Adrenal gland (tissue), 12 donors: ENCODE data around the gene SBK2. TPM values are rescaled to one million over a fixed set of nuclear protein-coding genes. Genes with fewer than 3 reads are reported as not detected.

ENCODE experiments used
- DNase-seq, 7 donors: peaks; one replicate each; pipeline ENCODE4 v3.0.0-alpha.2; 2019 to 2020
- H3K27ac ChIP-seq, 5 donors: fragments of 200-600 bp; sonication (generic) in 4 of 5; 1 replicate in 3 of 5; 2 replicates in 2 of 5; pipeline versions ENCODE4 v1.5.1 to v1.8.0; 2016 to 2020; ENCODE audit warnings: mild to moderate bottlenecking in 1 of 5
- H3K27me3 ChIP-seq: fragments of 200-600 bp; 2 replicates; pipeline ENCODE4 v1.8.0; 2021
- H3K36me3 ChIP-seq, 2 donors: fragments of 200-600 bp; replicated peaks in 1 of 2; 1 replicate in 1 of 2; 2 replicates in 1 of 2; pipeline versions ENCODE4 v1.5.1 to v1.8.0; 2018 to 2022
- H3K4me1 ChIP-seq, 2 donors: fragments of 200-600 bp; replicated peaks in 1 of 2; 1 replicate in 1 of 2; 2 replicates in 1 of 2; pipeline versions ENCODE4 v1.5.1 to v1.8.0; 2018 to 2021
- H3K4me3 ChIP-seq, 4 donors: fragments of 200-600 bp; sonication (generic) in 3 of 4; one replicate each; pipeline ENCODE4 v1.5.1; 2016 to 2018
- H3K9me3 ChIP-seq, 3 donors: fragments of 200-600 bp; sonication (generic) in 1 of 3; replicated peaks in 1 of 3; 1 replicate in 2 of 3; 2 replicates in 1 of 3; pipeline versions ENCODE4 v1.5.1 to v1.8.0; 2016 to 2021
- POLR2A ChIP-seq, 2 donors: fragments of 450-650 bp; IDR thresholded peaks; one replicate each; pipeline ENCODE4 v1.6.1; 2017; ENCODE audit warnings: antibody characterized with exemption in 2 of 2, mild to moderate bottlenecking in 2 of 2, moderate library complexity in 1 of 2
- WGBS, 4 donors: extraction: QIAGEN DNeasy Blood & Tissue Kit in 2 of 4; methylation state at CpG; one replicate each; pipeline versions ENCODE4 v1.1.5 to v1.1.7; 2013 to 2017; 5-methylcytosine and 5-hydroxymethylcytosine counted together
- intact Hi-C, 2 donors: fragments of 100-400 bp; cut with DNase I; formaldehyde crosslinking; loops; one replicate each; pipeline versions ENCODE4 v1.14.1 to v1.15.0; 2022 to 2023
- polyA plus RNA-seq, 3 donors: library from polyadenylated mRNA; stranded (reverse); fragments of 200-250 nt in 2 of 3; fragments of 350-450 nt in 1 of 3; fragmentation: Illumina TruSeq in 1 of 3; extraction: RNeasy Lipid Tissue Mini Kit (QIAGEN cat#74804) in 1 of 3; gene quantifications; one replicate each; pipeline ENCODE4 v1.2.3, GENCODE V29; 2013 to 2014
- total RNA-seq, 9 donors: library from RNA; depleted of rRNA in 4 of 9; stranded (reverse); fragments of >200 nt in 4 of 9; fragments of 120-200 nt in 1 of 9; fragmentation: NEBNext Ultra II Directional in 1 of 9; extraction: Animal tissue kit (Norgen Biotek cat#: 25700) in 1 of 9; gene quantifications; one replicate each; pipeline versions ENCODE4 v1.1.0 to v1.2.4, GENCODE V29; 2013 to 2023
- TF ChIP-seq, protein P1 (sequence below), 6 experiments: fragments of 450-650 bp in 4 of 6; fragments of 200-600 bp in 2 of 6; sonication (generic) in 1 of 6; IDR thresholded peaks; 1 replicate in 5 of 6; 2 replicates in 1 of 6; pipeline versions ENCODE4 v1.5.1 to v1.8.0; 2016 to 2021; ENCODE audit warnings: antibody characterized with exemption in 6 of 6, mild to moderate bottlenecking in 2 of 6, moderate library complexity in 1 of 6
- donor health status: healthy with polysubstance abuse.
- donor health status: Bipolar disorder and iron deficiency.
- donor health status: DM: yes; HTN: yes; CAD: no.
- donor health status: DM: no; HTN: no; CAD: no.
- donor health status: DM: no; HTN: no; CAD: no.
- donor health status: DM: yes; HTN: yes; CAD: no.

Gene SBK2
- total and polyA plus RNA-seq, 12 donors: not detected

GRCh38 chr19:55554741-55555152 is 17.8 kb upstream of the SBK2 start:
- TF ChIP-seq POLR2A (IDR thresholded peaks at IDR 0.05): no peak
- TF ChIP-seq, protein P1, sequence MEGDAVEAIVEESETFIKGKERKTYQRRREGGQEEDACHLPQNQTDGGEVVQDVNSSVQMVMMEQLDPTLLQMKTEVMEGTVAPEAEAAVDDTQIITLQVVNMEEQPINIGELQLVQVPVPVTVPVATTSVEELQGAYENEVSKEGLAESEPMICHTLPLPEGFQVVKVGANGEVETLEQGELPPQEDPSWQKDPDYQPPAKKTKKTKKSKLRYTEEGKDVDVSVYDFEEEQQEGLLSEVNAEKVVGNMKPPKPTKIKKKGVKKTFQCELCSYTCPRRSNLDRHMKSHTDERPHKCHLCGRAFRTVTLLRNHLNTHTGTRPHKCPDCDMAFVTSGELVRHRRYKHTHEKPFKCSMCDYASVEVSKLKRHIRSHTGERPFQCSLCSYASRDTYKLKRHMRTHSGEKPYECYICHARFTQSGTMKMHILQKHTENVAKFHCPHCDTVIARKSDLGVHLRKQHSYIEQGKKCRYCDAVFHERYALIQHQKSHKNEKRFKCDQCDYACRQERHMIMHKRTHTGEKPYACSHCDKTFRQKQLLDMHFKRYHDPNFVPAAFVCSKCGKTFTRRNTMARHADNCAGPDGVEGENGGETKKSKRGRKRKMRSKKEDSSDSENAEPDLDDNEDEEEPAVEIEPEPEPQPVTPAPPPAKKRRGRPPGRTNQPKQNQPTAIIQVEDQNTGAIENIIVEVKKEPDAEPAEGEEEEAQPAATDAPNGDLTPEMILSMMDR (IDR thresholded peaks at IDR 0.05): no peak
- Histone ChIP-seq H3K4me3 (no peak overlapping the region), H3K9me3 (no peaks in the 10 kb centered on the region), H3K36me3 (no peaks in the 10 kb centered on the region), H3K4me1 (no peaks in the 10 kb centered on the region), H3K27me3 (peaks cover 23% of the 10 kb centered on the region), H3K27ac (no peak overlapping the region)
- intact Hi-C loops: no loop called here
- DNase-seq: no peak
- WGBS, 4 donors: 58 to 75% (median 70%) methylated on average over 7 to 8 of the region's 8 CpGs

DNA sequence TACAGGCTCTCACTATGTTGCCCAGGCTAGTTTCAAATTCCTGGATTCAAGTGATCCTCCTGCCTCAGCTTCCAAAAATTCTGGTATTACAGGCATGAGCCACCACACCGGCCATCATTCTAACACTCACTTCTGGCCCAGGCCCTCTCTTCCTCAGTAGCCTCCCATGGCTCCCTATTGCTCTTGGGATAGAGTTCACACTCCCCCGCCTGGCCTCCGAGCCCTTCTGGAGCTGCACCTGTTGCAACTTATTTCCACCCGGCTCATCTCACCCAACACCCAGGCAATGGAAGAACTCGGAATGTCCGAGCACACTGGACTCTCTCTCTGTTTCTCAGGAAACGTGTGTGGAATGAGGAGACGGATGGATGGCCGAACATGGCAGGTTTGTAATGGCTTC is 17.4 kb upstream of the SBK2 start:
- Histone ChIP-seq H3K4me3 (no peak overlapping the region), H3K36me3 (no peaks in the 10 kb centered on the region), H3K9me3 (no peaks in the 10 kb centered on the region), H3K4me1 (no peaks in the 10 kb centered on the region), H3K27ac (no peak overlapping the region), H3K27me3 (peaks cover 25% of the 10 kb centered on the region)
- TF ChIP-seq POLR2A (IDR thresholded peaks at IDR 0.05): no peak
- TF ChIP-seq, protein P1 (IDR thresholded peaks at IDR 0.05): no peak
- WGBS, 4 donors: 85 to 90% (median 87%) methylated on average over 9 of the region's 9 CpGs
- DNase-seq: no peak
- intact Hi-C loops: no loop called here

GRCh38 chr19:55553217-55554182 is 16.6 kb upstream of the SBK2 start:
- Histone ChIP-seq H3K9me3 (no peaks in the 10 kb centered on the region), H3K4me1 (no peaks in the 10 kb centered on the region), H3K36me3 (no peaks in the 10 kb centered on the region), H3K27me3 (peaks cover 25% of the 10 kb centered on the region), H3K27ac (no peak overlapping the region), H3K4me3 (no peak overlapping the region)
- WGBS, 4 donors: 59 to 67% (median 61%) methylated on average over 13 of the region's 13 CpGs
- TF ChIP-seq POLR2A (IDR thresholded peaks at IDR 0.05): no peak
- TF ChIP-seq, protein P1 (IDR thresholded peaks at IDR 0.05): no peak
- intact Hi-C loops: no loop called here
- no peak for DNase-seq

DNA sequence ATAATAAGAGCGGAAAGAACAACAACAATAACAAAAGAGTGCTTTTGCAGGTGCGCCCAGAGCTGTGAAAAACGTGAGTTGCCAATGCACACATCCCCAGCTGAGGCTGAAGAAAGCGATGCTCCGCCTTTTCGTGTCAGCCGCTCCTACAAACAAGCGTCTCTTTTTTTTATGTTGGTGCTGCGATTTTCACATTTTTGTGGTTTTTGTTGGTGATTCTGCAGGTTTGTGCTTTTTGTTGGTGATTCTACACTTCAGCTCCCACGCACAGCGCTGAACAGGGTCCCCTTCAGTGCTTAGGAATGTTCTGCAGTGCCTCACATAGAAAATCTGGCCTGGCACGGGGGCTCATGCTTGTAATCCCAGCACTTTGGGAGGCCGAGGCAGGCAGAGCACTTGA is 15.7 kb upstream of the SBK2 start:
- 68 to 73% (median 71%) methylated on average over 13 of the region's 13 CpGs for WGBS, 4 donors

More for the DNA sequence above, 15.7 kb upstream of the SBK2 start:
- no peak for DNase-seq
- TF ChIP-seq, protein P1 (IDR thresholded peaks at IDR 0.05): no peak
- Histone ChIP-seq H3K27me3 (peaks cover 25% of the 10 kb centered on the region), H3K27ac (no peak overlapping the region), H3K9me3 (no peaks in the 10 kb centered on the region), H3K4me3 (no peak overlapping the region), H3K4me1 (no peaks in the 10 kb centered on the region), H3K36me3 (no peaks in the 10 kb centered on the region)
- intact Hi-C loops: no loop called here
